ENCODE results near the gene RND3. TPM values are rescaled to one million over a fixed set of nuclear protein-coding genes. Genes with fewer than 3 reads are reported as not detected.

The RND3 gene
- polyA plus RNA-seq, 1 experiment = 627 TPM

GRCh38 chr2:150469706-150470274, 17.7 kb downstream of the RND3 start:
- ChIA-PET POLR2A (no interaction called here), CTCF (interaction anchor here (0.8 to 2.2 kb wide), 3 partner anchors 769 to 874 kb away, joined by 3 to 5 read pairs (median 4); no protein-coding TSS in a partner anchor)
- Histone ChIP-seq H3K4me3 (ENCODE audit: low read depth, low read length) (no peak overlapping the region), H3K27ac (ENCODE audit: low read depth, low read length) (no peak overlapping the region), H3K27me3 (ENCODE audit: control insufficient read depth, insufficient read depth, low read length) (no peaks in the 10 kb centered on the region), H3K9me3 (ENCODE audit: control insufficient read depth, insufficient read depth, low read length) (no peaks in the 10 kb centered on the region)
- no peak for DNase-seq (ENCODE audit: low read depth, low spot score)
- TF ChIP-seq, protein P1, sequence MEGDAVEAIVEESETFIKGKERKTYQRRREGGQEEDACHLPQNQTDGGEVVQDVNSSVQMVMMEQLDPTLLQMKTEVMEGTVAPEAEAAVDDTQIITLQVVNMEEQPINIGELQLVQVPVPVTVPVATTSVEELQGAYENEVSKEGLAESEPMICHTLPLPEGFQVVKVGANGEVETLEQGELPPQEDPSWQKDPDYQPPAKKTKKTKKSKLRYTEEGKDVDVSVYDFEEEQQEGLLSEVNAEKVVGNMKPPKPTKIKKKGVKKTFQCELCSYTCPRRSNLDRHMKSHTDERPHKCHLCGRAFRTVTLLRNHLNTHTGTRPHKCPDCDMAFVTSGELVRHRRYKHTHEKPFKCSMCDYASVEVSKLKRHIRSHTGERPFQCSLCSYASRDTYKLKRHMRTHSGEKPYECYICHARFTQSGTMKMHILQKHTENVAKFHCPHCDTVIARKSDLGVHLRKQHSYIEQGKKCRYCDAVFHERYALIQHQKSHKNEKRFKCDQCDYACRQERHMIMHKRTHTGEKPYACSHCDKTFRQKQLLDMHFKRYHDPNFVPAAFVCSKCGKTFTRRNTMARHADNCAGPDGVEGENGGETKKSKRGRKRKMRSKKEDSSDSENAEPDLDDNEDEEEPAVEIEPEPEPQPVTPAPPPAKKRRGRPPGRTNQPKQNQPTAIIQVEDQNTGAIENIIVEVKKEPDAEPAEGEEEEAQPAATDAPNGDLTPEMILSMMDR (IDR thresholded peaks at IDR 0.05; ENCODE audit: low read depth, low read length) = no peak

DNA sequence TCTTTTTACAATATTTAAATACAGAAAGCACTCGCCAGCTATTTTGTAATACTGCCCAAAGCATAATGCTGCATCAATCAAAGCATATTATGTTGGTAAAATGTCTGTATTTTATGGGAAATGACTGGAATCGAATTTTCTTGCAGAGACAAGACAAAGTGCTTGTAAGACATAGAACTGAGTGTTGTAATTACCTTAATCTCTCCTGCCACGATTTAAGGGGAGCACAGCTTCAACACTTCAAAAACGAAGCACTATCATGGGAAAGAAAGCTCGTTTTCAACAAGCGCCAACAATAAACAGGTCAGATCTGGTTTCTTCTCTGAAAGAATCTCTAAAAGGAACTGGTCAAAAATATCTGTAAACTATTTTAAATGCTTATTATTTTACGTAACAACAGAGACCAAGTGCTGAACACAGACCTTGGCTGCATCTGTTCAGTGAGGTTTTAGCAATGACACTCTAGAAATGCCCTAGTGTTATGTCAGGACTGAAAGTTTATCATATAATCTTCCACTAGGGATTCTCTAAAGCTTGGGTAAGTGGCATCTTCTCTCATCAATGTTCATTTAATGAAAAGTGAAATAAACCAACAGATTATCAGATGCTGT, 19.0 kb downstream of the RND3 start:
- no peak for DNase-seq (ENCODE audit: low read depth, low spot score)
- POLR2A ChIA-PET = interaction anchor here (0.6 to 3.1 kb wide), 3 partner anchors 8 to 312 kb away, joined by 3 to 9 read pairs (median 8); no protein-coding TSS in a partner anchor
- TF ChIP-seq, protein P1 (IDR thresholded peaks at IDR 0.05; ENCODE audit: low read depth, low read length) = no peak
- no peak overlapping the region for H3K4me3 ChIP-seq (ENCODE audit: low read depth, low read length)
- H3K27me3 ChIP-seq (ENCODE audit: control insufficient read depth, insufficient read depth, low read length) = no peaks in the 10 kb centered on the region
- H3K9me3 ChIP-seq (ENCODE audit: control insufficient read depth, insufficient read depth, low read length) = no peaks in the 10 kb centered on the region
- peak overlapping the region; percentile 11 for H3K27ac ChIP-seq (ENCODE audit: low read depth, low read length)
- CTCF ChIA-PET = interaction anchor here (1.1 to 1.9 kb wide), 3 partner anchors 727 to 873 kb away, joined by 3 to 9 read pairs (median 4); no protein-coding TSS in a partner anchor

DNA sequence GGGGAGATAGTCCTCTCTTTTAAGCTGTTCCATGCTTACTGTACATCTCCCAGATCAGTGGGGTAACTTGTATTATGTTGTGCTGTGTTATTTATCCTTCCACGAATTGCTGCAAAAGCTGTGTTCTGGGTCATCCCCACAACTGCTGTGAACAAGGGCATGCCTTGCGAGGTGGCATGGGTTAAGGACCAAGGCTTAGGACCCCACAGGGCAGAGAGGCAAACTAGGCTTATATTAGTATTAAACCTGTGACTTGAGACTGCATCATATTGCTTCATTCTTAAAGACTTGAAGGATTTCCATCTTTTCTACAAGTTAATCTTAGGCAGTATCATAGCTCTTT, 19.9 kb downstream of the RND3 start:
- Histone ChIP-seq H3K9me3 (ENCODE audit: control insufficient read depth, insufficient read depth, low read length) (no peaks in the 10 kb centered on the region), H3K27ac (ENCODE audit: low read depth, low read length) (no peak overlapping the region), H3K4me3 (ENCODE audit: low read depth, low read length) (no peak overlapping the region; the same call in 1 of the 2 replicates), H3K27me3 (ENCODE audit: control insufficient read depth, insufficient read depth, low read length) (no peaks in the 10 kb centered on the region)
- ChIA-PET POLR2A (interaction anchor here (0.6 to 3.1 kb wide), 8 partner anchors 9 to 872 kb away, joined by 3 to 9 read pairs (median 4); no protein-coding TSS in a partner anchor), CTCF (interaction anchor here (1.9 kb wide), 1 partner anchor 771 kb away, joined by 9 read pairs; no protein-coding TSS in a partner anchor)
- no peak for DNase-seq (ENCODE audit: low read depth, low spot score)
- TF ChIP-seq, protein P1 (IDR thresholded peaks at IDR 0.05; ENCODE audit: low read depth, low read length) = no peak

DNA sequence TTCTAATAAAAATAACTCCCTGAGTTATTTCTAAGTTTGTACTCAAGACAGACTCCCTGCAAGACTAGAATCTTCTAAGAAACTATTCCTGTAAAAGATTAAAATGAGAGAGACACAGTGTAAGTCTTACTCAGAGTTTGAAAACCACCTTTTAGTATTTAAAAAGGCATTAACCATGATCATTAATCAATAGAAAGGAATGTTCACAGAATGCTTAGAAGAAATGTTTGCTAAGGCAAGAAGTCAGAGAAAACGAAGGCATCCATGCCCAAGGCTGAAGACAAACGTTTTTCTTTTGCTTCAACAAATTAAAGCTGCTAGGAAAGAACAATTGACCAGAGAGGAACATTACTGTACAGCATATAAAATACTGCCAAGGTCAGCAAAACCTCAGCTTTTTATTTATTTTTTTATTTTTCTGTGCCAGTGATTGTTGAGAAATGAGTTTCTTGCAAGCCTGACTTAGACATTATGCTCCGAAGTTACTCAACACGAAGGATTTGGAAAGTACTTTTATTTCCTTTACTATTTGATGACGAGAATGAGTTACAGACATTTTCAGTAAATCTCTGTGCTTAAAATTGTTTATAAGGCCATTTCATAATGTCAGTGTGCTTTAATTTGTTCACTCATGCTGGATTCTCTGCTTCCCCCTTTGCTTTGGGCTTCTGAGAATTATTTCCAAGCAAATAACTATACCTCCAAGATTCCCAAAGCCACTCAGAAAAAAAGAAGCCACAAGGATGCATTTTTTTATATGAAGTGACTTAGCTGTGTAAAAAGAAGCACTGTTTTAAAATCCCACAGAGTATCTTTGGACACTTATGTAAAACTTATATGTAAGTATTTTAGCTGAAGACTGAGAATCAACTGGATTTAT, 20.5 kb downstream of the RND3 start:
- Histone ChIP-seq H3K27me3 (ENCODE audit: control insufficient read depth, insufficient read depth, low read length) (no peaks in the 10 kb centered on the region), H3K9me3 (ENCODE audit: control insufficient read depth, insufficient read depth, low read length) (no peaks in the 10 kb centered on the region), H3K27ac (ENCODE audit: low read depth, low read length) (no peak overlapping the region), H3K4me3 (ENCODE audit: low read depth, low read length) (no peak overlapping the region)
- TF ChIP-seq, protein P1 (IDR thresholded peaks at IDR 0.05; ENCODE audit: low read depth, low read length) = no peak
- ChIA-PET CTCF (interaction anchor here (1.9 kb wide), 1 partner anchor 772 kb away, joined by 9 read pairs; no protein-coding TSS in a partner anchor), POLR2A (interaction anchor here (0.7 to 3.1 kb wide), 9 partner anchors 9 to 872 kb away, joined by 3 to 9 read pairs (median 3); no protein-coding TSS in a partner anchor)
- DNase-seq (ENCODE audit: low read depth, low spot score) = no peak
